WTC11 (cell line): Measurements from ENCODE around the gene PLP2.

Source experiments
- CTCF ChIP-seq: fragments of 200-600 bp; IDR thresholded peaks from 2 replicates; pipeline ENCODE4 v1.8.0; 2022; ENCODE audit warnings: antibody characterized with exemption
- ESRRA ChIP-seq: sonication (generic); formaldehyde crosslinking; IDR thresholded peaks from 2 replicates; pipeline ENCODE4 v1.8.1; 2022; ENCODE audit warnings: mild to moderate bottlenecking, missing genetic modification reagents, borderline replicate concordance
- RELA ChIP-seq: sonication (generic); formaldehyde crosslinking; IDR thresholded peaks from 2 replicates; pipeline ENCODE4 v1.8.1; 2022; ENCODE audit warnings: missing genetic modification reagents, mild to moderate bottlenecking, borderline replicate concordance
- ZBTB43 ChIP-seq: sonication (generic); formaldehyde crosslinking; IDR thresholded peaks from 2 replicates; pipeline ENCODE4 v1.8.1; 2023; ENCODE audit warnings: mild to moderate bottlenecking, missing genetic modification reagents
- ZNF512 ChIP-seq: sonication (generic); formaldehyde crosslinking; IDR thresholded peaks from 2 replicates; pipeline ENCODE4 v1.8.1; 2022; ENCODE audit warnings: missing genetic modification reagents, borderline replicate concordance
- TF ChIP-seq, protein P1 (sequence below): sonication (generic); formaldehyde crosslinking; IDR thresholded peaks from 2 replicates; pipeline ENCODE4 v1.8.1; 2022; ENCODE audit warnings: low read depth, missing genetic modification reagents, borderline replicate concordance
- TF ChIP-seq, protein P2 (sequence below): sonication (generic); formaldehyde crosslinking; IDR thresholded peaks from 2 replicates; pipeline ENCODE4 v1.8.1; 2023; ENCODE audit warnings: mild to moderate bottlenecking, missing genetic modification reagents, moderate library complexity

GRCh38 chrX:49212209-49212608, 40.5 kb downstream of the PLP2 start:
- TF ChIP-seq RELA (CRISPR knock-in tag) (no peak), ESRRA (CRISPR knock-in tag) (no peak), CTCF (no peak), ZBTB43 (CRISPR knock-in tag) (no peak), ZNF512 (no peak)
- TF ChIP-seq, protein P1, sequence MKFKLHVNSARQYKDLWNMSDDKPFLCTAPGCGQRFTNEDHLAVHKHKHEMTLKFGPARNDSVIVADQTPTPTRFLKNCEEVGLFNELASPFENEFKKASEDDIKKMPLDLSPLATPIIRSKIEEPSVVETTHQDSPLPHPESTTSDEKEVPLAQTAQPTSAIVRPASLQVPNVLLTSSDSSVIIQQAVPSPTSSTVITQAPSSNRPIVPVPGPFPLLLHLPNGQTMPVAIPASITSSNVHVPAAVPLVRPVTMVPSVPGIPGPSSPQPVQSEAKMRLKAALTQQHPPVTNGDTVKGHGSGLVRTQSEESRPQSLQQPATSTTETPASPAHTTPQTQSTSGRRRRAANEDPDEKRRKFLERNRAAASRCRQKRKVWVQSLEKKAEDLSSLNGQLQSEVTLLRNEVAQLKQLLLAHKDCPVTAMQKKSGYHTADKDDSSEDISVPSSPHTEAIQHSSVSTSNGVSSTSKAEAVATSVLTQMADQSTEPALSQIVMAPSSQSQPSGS (CRISPR knock-in tag) = no peak
- TF ChIP-seq, protein P2, sequence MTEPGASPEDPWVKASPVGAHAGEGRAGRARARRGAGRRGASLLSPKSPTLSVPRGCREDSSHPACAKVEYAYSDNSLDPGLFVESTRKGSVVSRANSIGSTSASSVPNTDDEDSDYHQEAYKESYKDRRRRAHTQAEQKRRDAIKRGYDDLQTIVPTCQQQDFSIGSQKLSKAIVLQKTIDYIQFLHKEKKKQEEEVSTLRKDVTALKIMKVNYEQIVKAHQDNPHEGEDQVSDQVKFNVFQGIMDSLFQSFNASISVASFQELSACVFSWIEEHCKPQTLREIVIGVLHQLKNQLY (CRISPR knock-in tag) = no peak
